Choroid plexus epithelial cell (primary cell): ENCODE data around the gene MIA.
A peak's percentile ranks its signal among the peaks of the same experiment; 100 is the strongest.

ENCODE experiments used
- DNase-seq: peaks from one replicate; pipeline ENCODE4 v3.0.0-alpha.2; 2010; ENCODE audit warnings: low read depth
- H3K4me3 ChIP-seq: 2 replicates; pipeline ENCODE4 v1.5.1; 2011; ENCODE audit warnings: low read depth, mild to moderate bottlenecking, control low read depth, low read length, moderate library complexity
- CTCF ChIP-seq: conservative IDR thresholded peaks from 2 replicates; pipeline ENCODE4 v1.5.1; 2011; ENCODE audit warnings: low read depth, mild to moderate bottlenecking, control low read depth, inconsistent platforms, low read length, moderate library complexity

MIA gene

GRCh38 chr19:40776932-40777644, 1.8 kb downstream of the MIA start:
- peak; percentile 96 for DNase-seq
- TF ChIP-seq CTCF = no peak
- H3K4me3 ChIP-seq = peak overlapping the region; percentile 60

GRCh38 chr19:40777645-40777936, 2.3 kb downstream of the MIA start:
- DNase-seq = no peak
- TF ChIP-seq CTCF = no peak
- H3K4me3 ChIP-seq = peak overlapping the region; percentile 60

GRCh38 chr19:40777937-40778705, 2.8 kb downstream of the MIA start, which contains the start of gene RAB4B:
RAB4B (plus strand) TSS chr19:40778247; CDS start chr19:40778376, 129 bp downstream.
- peak within 1 kb of the TSS; percentile 91 for H3K4me3 ChIP-seq
- peak; percentile 100 for DNase-seq
- no peak for TF ChIP-seq CTCF

GRCh38 chr19:40778706-40779284, 3.5 kb downstream of the MIA start:
- DNase-seq = peak; percentile 60
- TF ChIP-seq CTCF = no peak
- peak overlapping the region; percentile 91 for H3K4me3 ChIP-seq

GRCh38 chr19:40780582-40780981, 5.3 kb downstream of the MIA start:
- H3K4me3 ChIP-seq = no peak overlapping the region

GRCh38 chr19:40781140-40781539, 5.8 kb downstream of the MIA start:
- DNase-seq = no peak
- no peak overlapping the region for H3K4me3 ChIP-seq
- TF ChIP-seq CTCF = no peak

More at GRCh38 chr19:40780582-40780981, 5.3 kb downstream of the MIA start:
- no peak for DNase-seq
- no peak for TF ChIP-seq CTCF
